GM19463 (cell line): Measurements from ENCODE around the gene F12.
A peak's percentile ranks its signal among the peaks of the same experiment; 100 is the strongest.
"Not testable (repeated sequence)": the region's sequence is repeated elsewhere in the genome, so short reads cannot be mapped to it uniquely, and the experiment has no call there.

ENCODE experiments used
- ATAC-seq: cut with Tn5 transposase; IDR thresholded peaks from one replicate; pipeline ENCODE4 v1.9.1; 2021; ENCODE audit warnings: mild to moderate bottlenecking, moderate library complexity; ENCODE audit not compliant: unreplicated experiment

The F12 gene

DNA sequence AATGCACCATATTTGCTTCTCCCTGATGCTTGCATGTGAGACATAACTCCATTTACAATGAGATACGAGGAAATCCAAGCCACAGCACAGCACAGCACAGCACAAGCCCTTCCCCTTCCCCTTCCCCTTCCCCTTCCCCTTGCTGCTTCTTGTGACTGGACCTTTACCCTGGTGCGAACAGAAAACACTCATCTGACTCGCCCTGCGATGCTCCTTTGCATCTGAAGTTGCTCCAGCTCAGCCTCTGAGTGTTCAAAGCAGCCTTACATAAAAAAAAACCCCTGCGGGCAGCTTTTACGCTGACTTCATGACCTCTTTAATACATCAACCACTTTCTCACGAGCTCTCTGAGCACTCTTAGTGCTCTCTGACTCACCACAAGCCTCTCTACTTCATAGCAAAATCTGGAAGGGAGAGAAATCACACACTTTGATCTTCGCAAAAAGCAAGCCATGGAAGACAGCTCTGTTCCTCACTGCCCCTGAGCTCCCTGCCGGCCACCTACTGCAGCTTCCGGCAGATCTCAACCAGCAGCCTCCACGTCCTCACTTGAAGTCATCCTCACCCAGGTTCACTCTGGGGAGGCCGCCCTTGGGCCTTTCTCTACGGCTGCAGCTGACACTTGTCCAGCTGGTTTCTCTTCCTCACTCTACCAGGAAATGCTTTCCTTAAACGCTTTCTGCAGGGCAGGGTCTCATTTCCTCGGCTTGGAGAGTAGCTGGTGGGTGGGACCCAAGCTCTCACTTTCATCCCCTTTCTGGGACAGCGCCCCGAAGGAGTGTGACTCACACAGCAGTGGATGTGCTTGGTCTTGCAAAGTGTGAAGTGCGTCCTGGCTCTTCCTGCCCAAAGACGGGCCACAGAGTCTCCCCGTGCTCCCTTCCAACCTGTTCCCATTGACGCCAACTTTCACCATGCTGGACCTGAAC lies 19.9 kb downstream of the F12 start:
- ATAC-seq = peak; percentile 67

DNA sequence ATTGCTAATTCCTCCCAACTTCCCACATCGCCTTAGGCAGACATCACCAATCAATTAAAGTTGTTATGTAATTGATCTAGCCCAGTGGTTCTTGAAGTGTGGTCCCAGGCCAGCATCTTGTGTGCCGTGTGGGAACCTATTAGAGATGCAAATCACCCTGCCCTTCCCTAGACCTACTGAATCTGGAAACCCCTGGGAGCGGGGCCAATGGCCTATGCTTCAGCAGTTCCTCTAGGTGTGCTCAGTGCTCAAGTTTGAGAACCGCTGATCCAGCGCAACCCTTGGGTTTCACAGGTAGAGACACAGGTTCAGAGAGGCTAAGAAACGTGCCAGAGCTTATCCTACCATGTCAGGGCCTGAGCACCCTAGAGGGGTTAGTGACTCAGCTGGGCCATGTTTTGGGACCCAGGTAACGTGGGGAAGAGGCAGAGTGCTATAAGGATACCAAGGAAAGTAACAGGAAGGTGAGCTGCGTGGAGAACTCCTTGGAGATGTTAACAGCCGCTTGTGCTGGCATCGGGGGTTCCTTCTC lies 20.8 kb downstream of the F12 start:
- ATAC-seq = no peak

DNA sequence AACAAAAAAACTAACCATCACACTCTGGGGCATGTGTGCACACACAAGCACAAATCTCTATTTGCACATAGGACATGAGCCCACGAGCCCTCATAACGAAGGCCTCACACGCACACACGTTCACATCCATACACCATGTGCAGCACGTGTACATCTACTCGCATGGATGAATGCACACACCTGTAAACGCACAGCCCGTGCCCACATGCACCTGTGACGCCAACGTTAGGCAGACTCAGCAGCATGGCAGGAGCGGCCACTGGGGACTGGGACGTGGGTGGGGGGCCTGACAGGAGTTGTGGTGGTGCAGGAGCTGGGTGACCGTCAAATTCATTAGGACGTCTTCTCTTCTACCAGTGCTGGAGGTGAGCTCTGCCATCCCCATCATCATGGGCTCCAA lies 22.0 kb downstream of the F12 start:
- ATAC-seq = no peak

DNA sequence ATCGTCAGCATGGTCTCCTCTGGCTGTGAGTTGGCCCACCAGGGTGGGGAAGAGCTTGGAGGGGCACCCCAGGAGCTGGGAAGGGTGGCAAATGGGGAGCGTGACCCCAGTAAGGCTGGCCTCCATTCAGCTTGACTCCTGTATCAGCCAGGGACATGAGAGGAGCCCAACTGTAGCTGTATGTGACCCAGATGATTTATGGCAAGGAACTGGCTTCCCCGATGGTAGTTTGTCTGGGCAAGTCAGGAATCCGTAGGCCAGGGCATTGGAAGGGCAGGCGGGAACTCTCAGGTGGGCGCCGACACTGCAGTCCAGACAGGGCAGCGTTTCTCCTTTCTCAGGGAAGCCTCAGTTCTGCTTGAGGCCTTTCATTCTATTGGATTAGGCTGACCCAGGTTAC lies 22.8 kb downstream of the F12 start:
- no peak for ATAC-seq

DNA sequence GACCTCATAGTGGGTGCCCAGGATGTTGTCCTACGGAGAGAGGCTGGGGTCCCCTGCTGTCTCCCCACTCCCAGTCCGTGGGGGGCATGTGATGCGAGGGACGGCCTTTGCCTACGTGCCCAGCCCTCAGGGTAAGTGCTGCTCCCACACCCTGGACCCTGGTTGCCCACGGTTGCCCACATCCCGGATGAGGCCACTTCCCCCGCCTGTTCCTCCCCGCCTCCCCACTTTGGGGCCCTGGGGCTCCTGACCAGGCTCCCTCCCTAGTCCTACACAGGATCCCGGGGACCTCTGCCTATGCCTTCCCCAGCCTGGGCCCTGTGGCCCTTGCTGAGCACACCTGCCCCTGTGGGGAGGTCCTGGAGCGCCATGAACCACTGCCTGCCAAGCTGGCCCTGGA lies 23.6 kb downstream of the F12 start:
- no peak for ATAC-seq

DNA sequence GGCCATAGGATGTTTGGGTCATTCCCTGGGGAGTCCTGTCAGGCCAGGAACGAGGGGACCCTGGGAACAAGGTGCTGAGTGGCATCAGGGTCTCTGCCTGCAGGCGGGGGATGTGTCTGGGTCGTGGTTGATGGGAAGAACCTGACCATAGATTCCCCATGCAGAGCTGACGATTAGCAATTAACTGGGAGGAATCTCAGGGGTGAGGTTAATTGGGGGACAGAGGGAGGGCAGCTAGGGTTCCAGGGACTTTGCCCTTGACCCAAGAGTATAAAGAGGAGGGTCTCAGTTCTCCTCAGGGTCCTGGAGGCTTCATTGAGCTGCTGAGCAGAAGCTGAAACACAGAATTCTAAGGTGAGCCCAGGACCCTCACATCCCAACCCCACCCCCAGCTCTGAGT lies 25.2 kb downstream of the F12 start, which contains the start of gene SLC34A1:
TSS of gene SLC34A1 (plus strand) at position 301 of the 400 bp plus-strand sequence. CDS start 1,308 bp downstream, outside the sequence.
- ATAC-seq = no peak

DNA sequence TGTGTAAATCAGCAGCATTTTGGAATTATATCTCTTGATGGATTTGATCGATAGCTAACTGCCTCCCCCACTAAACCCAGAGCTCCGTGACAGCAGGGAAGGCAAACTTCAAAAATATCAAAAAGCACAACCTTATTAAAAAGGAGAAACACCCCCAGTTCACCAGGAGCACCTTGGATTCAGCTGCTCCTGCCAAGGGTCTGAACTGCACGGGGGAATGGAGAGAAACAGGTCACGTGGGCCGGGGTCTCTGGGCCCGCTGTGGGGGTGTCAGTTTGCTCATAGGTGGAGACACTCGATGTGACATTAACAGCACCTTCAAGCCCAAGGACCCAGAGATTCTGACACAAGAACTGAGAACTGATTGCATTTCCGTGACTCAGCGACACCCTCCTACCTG lies 26.2 kb downstream of the F12 start:
- no peak for ATAC-seq

DNA sequence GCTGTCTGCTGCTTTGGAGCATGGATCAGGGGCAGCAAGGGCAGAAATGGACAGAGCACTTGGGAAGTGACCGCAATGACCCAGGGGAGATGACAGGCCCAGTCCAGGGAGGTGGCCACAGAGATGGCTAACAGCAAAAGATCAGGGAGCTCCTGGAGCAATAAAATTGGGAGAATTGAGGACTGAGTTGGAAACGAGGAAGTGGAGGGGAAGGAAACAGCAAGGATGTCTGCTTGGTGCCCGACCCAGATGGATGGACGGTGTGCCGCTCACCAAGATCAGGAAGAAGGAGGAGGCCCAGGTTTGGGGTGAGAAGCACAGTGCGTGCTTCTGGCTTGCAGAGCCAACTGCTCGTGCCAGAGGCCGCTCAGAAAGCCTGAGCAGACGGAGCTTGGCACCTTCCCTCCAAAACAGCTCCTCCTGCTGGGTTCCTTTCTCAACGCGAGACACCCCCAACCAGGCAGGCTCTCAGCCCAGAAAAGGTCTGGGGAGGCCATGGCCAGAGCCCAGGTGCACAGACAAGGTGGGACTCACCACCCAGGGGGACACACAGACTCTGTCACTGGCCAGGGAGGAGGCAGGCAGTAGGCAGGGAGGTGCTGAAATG lies 26.8 kb downstream of the F12 start:
- no peak for ATAC-seq

DNA sequence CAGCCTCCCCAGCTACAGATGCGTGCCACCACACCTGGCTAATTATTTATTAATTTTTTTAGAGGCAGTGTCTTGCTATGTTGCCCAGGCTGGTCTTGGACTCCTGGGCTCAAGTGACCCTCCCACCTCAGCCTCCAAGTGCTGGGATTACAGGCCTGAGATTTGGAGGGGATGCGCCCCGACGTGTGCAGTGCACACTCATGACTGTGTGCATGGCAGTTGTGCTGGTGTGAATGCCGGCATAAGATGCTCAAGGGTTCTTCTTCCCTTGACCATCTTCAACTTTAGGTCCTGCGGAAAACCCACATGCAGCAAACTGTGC lies 28.6 kb downstream of the F12 start:
- no peak for ATAC-seq

DNA sequence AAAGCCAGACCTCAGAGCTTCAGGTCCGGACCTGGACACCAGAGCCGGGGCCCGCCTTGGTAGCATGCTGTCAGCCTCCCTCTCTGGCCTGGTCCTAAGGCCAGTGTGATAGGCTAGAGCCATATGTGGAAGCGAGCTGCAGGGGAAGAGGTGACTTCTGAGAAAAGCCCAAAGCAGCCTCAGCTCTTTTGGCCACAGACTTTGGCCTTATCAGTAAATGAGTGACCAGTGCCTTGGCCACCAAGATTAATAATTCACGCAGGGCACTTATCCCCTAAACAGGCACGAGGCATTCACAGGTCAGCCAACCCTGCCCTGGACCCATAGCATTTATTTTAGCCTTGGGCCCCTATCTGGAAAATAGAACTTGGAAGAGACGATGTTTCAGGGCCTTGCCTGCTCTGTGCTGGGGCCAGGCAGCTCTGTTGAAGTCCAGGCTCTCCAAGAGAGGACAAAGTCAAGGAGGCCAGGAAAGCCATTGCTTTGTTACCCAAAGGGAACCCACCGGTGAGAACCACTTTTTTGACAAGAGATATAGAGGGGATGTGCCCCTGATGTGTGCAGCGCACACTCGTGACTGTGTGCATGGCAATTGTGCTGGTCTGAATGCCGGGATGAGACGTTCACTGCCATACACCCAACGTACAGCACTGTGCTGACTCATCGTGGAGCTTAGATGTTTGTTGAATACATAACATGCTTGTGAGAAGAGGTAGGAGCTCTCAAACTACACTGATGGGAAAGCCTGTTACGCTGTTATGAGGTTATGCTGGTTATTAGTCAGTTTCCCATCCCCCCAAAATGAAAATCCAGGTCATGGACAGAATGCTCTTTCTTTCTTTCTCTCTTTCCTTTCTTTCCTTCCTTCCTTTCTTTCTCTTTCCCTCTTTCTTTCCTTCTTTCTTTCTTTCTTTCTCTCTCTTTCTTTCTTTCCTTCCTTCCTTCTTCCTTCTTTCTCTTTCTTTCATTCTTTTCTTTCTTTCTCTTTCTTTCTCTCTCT lies 30.2 kb downstream of the F12 start:
- peak; percentile 73 for ATAC-seq

DNA sequence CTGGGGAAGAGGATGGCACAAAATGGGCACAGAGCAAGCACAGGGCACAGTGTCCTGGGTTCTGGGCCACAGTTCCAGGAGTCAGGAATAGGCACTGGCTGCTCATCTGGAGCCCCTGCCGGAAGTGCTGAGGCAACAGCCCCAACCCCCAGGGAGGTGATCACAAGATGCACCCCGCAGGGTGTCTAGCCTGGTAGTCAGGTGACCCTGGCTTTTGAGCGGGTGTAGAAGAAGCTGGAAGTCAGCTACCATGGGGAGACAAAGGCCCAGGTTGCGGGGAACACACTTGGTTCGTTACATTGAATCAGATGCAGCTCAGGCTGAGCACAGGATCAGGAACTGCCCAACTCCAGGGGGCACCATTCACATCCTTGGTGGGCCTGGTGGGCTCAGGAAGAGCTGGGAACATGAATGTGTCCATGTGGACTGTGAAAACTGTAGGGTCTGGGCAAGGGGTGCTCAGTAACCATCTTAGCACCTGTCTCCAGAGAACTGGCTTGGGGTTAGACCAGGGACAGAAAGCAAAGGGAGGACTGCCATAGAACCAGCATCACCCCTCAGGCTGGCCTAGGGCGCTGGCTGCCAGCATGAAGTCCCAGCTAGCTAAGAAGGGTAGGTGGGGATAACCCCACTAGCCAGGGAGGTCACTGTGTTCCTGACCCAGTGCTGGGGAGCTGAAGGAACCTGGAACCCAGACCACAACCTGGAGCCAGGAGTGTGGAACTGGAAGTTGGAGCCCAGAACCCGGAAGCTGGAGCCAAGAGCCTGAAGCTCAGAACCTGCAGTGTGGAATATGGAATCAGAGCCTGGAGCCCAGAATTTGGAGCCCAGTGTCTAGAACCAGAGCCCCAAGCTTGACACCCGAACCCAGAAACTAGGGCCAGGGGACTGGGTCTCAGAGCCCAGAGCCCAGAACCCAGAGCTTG lies 31.2 kb downstream of the F12 start:
- no peak for ATAC-seq

DNA sequence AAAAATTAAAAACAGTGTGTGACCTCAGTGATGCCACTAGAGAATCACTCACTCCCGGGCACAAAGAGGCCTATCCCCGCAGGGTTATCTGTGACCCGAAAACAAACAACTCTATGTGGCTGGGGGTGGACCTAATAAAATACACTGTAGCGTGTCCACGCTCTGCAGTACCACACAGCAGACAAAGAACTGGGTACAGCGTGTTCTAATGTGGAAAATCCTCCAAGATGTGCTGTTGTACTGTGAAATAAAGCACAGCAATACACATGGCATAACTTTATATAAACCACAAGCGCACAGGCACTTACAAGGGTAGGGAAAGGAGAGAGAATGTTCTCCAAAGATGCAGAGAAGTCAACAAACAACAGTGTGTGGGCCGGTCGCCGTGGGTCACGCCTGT lies 33.3 kb downstream of the F12 start:
- ATAC-seq = no peak

DNA sequence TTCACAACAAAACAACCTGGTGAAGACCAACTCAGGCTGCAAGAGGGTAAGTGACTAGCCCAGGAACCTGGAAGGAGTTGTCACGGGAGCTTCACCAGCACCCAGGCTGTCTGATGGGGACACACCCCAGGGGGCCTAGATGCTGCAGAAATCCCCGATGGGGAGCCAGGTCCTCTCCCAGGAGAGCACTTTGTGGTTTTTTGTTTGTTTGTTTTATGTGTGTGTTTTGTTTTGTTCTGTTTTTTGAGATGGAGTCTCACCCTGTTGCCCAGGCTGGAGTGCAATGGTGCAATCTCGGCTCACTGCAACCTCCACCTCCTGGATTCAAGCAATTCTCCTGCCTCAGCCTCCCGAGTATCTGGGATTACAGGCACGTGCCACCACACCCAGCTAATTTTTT lies 33.8 kb downstream of the F12 start:
- not testable (repeated sequence) for ATAC-seq

DNA sequence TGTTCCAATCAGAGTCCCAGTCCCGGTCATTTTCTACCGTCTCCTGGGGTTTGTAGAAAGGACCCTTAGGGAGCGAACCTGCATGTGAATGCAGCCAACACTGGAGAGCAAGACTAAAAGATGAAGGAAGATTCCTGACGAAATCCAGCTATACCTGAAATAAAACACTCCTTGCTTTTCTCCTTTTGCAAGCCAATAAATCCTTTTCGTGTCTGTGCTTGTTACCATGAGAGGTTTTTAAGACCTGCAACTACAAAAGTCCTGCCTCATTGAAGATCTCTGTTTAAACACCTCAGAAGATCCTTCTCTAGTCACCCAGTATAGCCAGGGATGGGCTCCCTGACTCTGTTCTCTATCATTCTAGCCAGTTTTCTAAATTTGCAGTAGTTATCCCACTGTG lies 35.2 kb downstream of the F12 start:
- no peak for ATAC-seq

DNA sequence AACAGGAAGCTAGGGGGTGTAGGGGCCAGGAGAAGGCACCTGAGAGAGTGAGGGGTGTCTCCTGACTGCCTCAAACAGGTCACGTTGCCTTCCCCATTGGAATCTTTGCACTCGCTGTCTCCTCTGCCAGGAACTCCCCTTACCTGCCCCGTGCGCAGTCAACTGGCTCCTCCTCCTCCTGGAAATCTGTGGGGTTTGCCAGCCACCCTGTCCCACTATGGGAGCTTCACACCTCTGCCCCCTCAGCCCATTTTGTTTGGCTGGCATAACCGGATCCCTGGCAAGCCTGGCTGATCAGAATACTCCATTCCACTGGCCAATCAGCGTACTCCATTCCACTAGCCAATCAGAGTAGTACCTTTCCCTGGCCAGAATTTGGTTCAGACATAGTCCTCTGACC lies 35.6 kb downstream of the F12 start:
- ATAC-seq = no peak

DNA sequence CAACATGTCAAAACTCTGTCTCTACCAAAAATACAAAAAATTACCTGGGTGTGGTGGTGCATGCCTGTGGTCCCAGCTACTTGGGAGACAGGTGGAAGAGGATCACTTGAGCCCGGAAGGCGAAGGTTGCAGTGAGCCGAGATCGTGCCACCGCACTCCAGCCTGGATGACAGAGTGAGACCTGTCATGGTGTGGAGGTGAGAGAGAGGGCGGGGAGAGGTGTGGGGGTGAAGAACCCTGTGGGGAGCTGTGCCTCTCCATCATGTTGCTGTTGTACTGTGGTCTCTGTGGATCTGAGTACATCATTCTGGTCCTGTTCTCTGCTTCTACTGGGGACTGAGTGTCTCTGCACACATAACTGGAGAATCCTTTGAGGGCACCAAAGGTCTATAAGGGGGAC lies 36.5 kb downstream of the F12 start:
- ATAC-seq = no peak

DNA sequence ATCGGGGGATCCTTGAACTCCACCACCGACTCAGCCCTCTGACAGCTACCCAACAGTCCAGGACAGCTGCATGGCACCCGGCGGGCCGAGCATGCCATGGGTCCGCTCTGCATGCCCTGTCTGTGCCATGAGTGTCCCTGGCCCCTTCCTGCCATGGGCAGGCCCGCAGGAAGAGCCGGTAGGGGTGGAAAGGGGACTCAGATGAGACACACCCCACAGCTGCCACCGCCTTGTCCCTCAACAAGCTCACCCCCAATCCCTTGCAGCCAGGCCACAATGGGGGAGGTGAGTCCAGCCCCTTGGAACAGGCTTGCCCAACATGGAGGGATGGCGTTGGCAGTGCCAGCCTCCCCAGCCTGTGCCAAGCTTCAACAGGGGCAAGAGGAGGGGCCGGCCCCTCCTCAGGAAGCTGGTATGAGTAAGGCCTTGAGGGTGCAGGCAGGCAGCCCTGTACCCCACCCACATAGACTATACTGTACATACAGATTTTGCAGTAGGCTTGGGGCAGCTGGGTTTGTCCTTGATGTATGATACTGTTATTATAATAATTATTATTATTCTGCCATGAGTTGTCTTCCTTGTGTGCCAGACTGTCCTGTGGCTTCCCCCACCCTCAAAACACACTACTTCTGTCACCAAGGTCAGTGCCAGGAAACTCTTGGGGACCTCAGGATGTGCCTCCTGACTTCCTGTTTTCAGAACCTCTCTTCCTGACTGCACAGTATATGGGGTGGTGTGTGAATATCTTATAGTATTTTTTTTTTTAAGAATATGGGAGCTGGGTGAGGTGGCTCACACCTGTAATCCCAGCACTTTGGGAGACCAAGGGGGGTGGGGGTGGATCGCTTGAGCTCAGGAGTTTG lies 37.1 kb downstream of the F12 start:
- ATAC-seq = no peak

DNA sequence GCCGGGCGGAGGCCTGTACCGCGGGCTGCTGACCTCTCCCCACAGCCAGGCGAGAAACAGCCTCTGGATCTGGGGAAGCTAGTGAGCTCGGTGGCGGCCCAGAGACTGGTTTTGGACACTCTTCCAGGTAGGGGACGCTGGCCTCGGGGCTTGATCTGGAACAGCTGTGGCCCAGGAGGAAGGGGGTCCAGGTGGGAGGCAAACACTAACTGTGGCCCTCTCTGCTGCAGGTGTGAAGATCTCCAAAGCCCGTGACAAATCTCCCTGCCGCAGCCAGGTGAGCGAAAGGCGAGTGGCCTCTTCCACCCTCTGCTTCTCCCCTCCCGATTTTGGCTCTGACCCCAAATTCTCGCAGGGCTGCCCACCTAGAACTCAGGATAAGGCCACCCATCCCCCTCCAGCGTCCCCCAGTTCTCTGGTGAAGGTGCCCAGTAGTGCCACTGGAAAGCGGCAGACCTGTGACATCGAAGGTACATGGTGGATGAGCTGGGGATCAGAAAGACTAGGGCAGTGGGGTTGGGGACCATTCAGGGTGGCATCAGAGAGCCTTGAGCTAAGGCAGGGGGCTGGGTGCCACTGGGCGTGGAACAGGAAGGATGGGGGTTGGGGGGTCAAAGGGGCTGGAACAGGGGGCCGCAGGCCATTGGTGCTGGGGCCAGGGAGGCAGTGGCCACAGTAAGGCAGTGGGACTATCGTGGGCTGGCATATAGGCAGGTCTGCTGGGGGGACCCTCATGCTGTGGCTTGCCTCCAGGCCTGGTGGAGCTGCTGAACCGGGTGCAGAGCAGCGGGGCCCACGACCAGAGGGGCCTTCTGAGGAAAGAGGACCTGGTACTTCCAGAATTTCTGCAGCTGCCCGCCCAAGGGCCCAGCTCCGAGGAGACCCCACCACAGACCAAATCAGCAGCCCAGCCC lies 38.0 kb downstream of the F12 start:
- ATAC-seq = no peak
